ENCODE data around the gene G6PC1.

DNA sequence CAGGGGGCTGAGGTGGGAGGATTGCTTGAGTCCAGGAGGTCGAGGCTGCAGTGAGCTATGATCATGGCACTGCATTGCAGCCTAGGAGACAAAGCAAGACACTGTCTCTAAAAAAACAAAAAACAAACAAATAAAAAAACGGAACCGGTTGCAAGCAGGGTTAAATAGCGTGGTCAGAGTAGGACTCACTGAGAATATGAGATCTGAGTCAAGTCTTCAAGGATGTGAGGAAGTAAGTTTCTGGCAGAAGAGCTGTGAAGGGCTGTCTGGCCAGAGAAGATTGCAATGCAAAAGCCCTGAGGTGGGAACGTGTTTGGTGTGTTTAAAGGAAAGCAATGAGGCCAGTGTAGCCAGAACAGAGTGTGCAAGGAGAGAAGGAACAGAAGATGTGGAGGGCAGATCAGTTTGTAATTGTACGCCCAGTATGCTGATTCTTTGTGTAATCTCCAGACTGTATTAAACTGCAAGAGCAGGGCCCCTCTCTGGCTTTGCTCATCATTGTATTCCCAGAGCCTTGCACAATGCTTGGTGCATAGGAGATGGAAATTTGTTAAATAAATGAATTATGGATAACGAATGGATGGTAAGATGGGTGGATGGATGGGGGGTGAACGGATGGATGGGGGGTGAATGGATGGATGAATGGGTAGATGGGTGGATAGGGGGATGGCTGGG is 6.3 kb downstream of the G6PC1 start:
- TF ChIP-seq, protein P1, sequence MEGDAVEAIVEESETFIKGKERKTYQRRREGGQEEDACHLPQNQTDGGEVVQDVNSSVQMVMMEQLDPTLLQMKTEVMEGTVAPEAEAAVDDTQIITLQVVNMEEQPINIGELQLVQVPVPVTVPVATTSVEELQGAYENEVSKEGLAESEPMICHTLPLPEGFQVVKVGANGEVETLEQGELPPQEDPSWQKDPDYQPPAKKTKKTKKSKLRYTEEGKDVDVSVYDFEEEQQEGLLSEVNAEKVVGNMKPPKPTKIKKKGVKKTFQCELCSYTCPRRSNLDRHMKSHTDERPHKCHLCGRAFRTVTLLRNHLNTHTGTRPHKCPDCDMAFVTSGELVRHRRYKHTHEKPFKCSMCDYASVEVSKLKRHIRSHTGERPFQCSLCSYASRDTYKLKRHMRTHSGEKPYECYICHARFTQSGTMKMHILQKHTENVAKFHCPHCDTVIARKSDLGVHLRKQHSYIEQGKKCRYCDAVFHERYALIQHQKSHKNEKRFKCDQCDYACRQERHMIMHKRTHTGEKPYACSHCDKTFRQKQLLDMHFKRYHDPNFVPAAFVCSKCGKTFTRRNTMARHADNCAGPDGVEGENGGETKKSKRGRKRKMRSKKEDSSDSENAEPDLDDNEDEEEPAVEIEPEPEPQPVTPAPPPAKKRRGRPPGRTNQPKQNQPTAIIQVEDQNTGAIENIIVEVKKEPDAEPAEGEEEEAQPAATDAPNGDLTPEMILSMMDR (IDR thresholded peaks at IDR 0.05) = no peak
- TF ChIP-seq EZH2 (IDR thresholded peaks at IDR 0.05) (no peak), EZH2phosphoT487 (IDR thresholded peaks at IDR 0.05) (no peak)
